ENCODE measurements around the gene COL17A1.

GRCh38 chr10:104065748-104066147 is 19.9 kb downstream of the COL17A1 start:
- TF ChIP-seq CTCF (IDR thresholded peaks at IDR 0.05) (no peak), POLR2A (IDR thresholded peaks at IDR 0.05) (no peak)
